Skeletal muscle tissue (tissue), 4 donors: ENCODE results near the gene DNASE1. TPM values are rescaled to one million over a fixed set of nuclear protein-coding genes. Genes with fewer than 3 reads are reported as not detected.

Experiments
- H3K27ac ChIP-seq: one replicate; pipeline ENCODE4 v1.7.0; 2013; ENCODE audit warnings: mild to moderate bottlenecking, low read depth, low read length, inconsistent platforms
- H3K27me3 ChIP-seq, 3 donors: one replicate each; pipeline ENCODE4 v1.7.0; 2013; ENCODE audit warnings: low read length in 3 of 3; ENCODE audit not compliant: control insufficient read depth in 3 of 3, insufficient read depth in 3 of 3
- H3K36me3 ChIP-seq, 3 donors: one replicate each; pipeline ENCODE4 v1.7.0; 2013; ENCODE audit warnings: low read length in 3 of 3; ENCODE audit not compliant: control insufficient read depth in 3 of 3, insufficient read depth in 3 of 3
- H3K4me1 ChIP-seq, 3 donors: one replicate each; pipeline ENCODE4 v1.7.0; 2013; ENCODE audit warnings: low read length in 3 of 3, mild to moderate bottlenecking in 3 of 3; ENCODE audit not compliant: control insufficient read depth in 3 of 3, insufficient read depth in 3 of 3
- H3K4me3 ChIP-seq, 3 donors: one replicate each; pipeline ENCODE4 v1.7.0; 2013; ENCODE audit warnings: low read length in 3 of 3
- H3K9ac ChIP-seq, 3 donors: one replicate each; pipeline ENCODE4 v1.7.0; 2013; ENCODE audit warnings: low read length in 3 of 3, mild to moderate bottlenecking in 3 of 3, moderate library complexity in 2 of 3, low read depth in 1 of 3
- H3K9me3 ChIP-seq, 3 donors: one replicate each; pipeline ENCODE4 v1.7.0; 2013; ENCODE audit warnings: low read length in 3 of 3; ENCODE audit not compliant: control insufficient read depth in 3 of 3
- total RNA-seq: library from RNA; depleted of rRNA; stranded (reverse); fragments of >200 nt; gene quantifications from one replicate; pipeline ENCODE4 v1.2.3, GENCODE V29; 2014
- donor health status: Osteomylitis.

The DNASE1 gene
- total RNA-seq, 1 donor from 2014 or later: 15.1 TPM

- Histone ChIP-seq H3K27me3 (no peaks in the 10 kb centered on the region), H3K9me3 (no peaks in the 10 kb centered on the region), H3K9ac (peak overlapping the region in 2 of 3 donors; percentile 93 to 95), H3K27ac (no peak overlapping the region), H3K4me3 (peak overlapping the region; percentile 91 to 97 (median 93)), H3K36me3 (no peaks in the 10 kb centered on the region), H3K4me1 (peaks cover 8 to 27% (median 17%) of the 10 kb centered on the region in 3 donors)
Observed at GRCh38 chr16:3612510-3613466, 41.7 kb upstream of the DNASE1 start.

GRCh38 chr16:3618769-3619141 lies 35.7 kb upstream of the DNASE1 start:
- Histone ChIP-seq H3K27me3 (no peaks in the 10 kb centered on the region), H3K4me1 (no peaks in the 10 kb centered on the region), H3K9ac (no peak overlapping the region)

GRCh38 chr16:3623642-3624041 lies 30.8 kb upstream of the DNASE1 start:
- H3K4me3 ChIP-seq: no peak overlapping the region
- H3K27me3 ChIP-seq: no peaks in the 10 kb centered on the region
- no peaks in the 10 kb centered on the region for H3K9me3 ChIP-seq
- no peaks in the 10 kb centered on the region for H3K36me3 ChIP-seq
- no peaks in the 10 kb centered on the region for H3K4me1 ChIP-seq
- H3K27ac ChIP-seq: no peak overlapping the region
- H3K9ac ChIP-seq: no peak overlapping the region

More at GRCh38 chr16:3618769-3619141, 35.7 kb upstream of the DNASE1 start:
- Histone ChIP-seq H3K27ac (no peak overlapping the region), H3K9me3 (no peaks in the 10 kb centered on the region), H3K4me3 (no peak overlapping the region), H3K36me3 (no peaks in the 10 kb centered on the region)

- Histone ChIP-seq H3K36me3 (no peaks in the 10 kb centered on the region), H3K4me1 (no peaks in the 10 kb centered on the region), H3K27me3 (no peaks in the 10 kb centered on the region), H3K9me3 (no peaks in the 10 kb centered on the region), H3K27ac (no peak overlapping the region), H3K9ac (no peak overlapping the region), H3K4me3 (no peak overlapping the region)
Observed at GRCh38 chr16:3625331-3625730, 29.2 kb upstream of the DNASE1 start.

GRCh38 chr16:3625911-3626732 lies 28.4 kb upstream of the DNASE1 start:
- Histone ChIP-seq H3K9me3 (no peaks in the 10 kb centered on the region), H3K36me3 (no peaks in the 10 kb centered on the region), H3K27ac (no peak overlapping the region), H3K27me3 (no peaks in the 10 kb centered on the region), H3K9ac (no peak overlapping the region), H3K4me1 (no peaks in the 10 kb centered on the region), H3K4me3 (no peak overlapping the region)

GRCh38 chr16:3637371-3637923 lies 17.0 kb upstream of the DNASE1 start:
- Histone ChIP-seq H3K4me1 (no peaks in the 10 kb centered on the region), H3K27me3 (no peaks in the 10 kb centered on the region), H3K9me3 (no peaks in the 10 kb centered on the region), H3K36me3 (peaks cover 2 to 5% (median 4%) of the 10 kb centered on the region in 3 donors), H3K9ac (no peak overlapping the region), H3K27ac (no peak overlapping the region), H3K4me3 (no peak overlapping the region)

- no peaks in the 10 kb centered on the region for H3K9me3 ChIP-seq
- H3K36me3 ChIP-seq: peaks cover 2 to 6% (median 5%) of the 10 kb centered on the region in 3 donors
- no peak overlapping the region for H3K4me3 ChIP-seq
- H3K27me3 ChIP-seq: no peaks in the 10 kb centered on the region
- no peak overlapping the region for H3K27ac ChIP-seq
- H3K9ac ChIP-seq: no peak overlapping the region
- no peaks in the 10 kb centered on the region for H3K4me1 ChIP-seq
Observed at GRCh38 chr16:3638916-3639644, 15.4 kb upstream of the DNASE1 start.

- H3K36me3 ChIP-seq: peaks cover 2 to 6% (median 5%) of the 10 kb centered on the region in 3 donors
- H3K4me3 ChIP-seq: no peak overlapping the region
- no peak overlapping the region for H3K27ac ChIP-seq
- H3K4me1 ChIP-seq: no peaks in the 10 kb centered on the region
- no peak overlapping the region for H3K9ac ChIP-seq
- H3K27me3 ChIP-seq: no peaks in the 10 kb centered on the region
- H3K9me3 ChIP-seq: no peaks in the 10 kb centered on the region
Observed at GRCh38 chr16:3640207-3640606, 14.3 kb upstream of the DNASE1 start.

- Histone ChIP-seq H3K27ac (no peak overlapping the region), H3K9me3 (no peaks in the 10 kb centered on the region), H3K9ac (no peak overlapping the region), H3K36me3 (peaks cover 2 to 6% (median 5%) of the 10 kb centered on the region in 3 donors), H3K4me1 (peaks cover 0 to 6% (median 4%) of the 10 kb centered on the region in 3 donors), H3K27me3 (no peaks in the 10 kb centered on the region), H3K4me3 (no peak overlapping the region)
Observed at GRCh38 chr16:3640632-3641501, 13.6 kb upstream of the DNASE1 start.
